ENCODE data around the gene POLR2E. TPM values are rescaled to one million over a fixed set of nuclear protein-coding genes. Genes with fewer than 3 reads are reported as not detected.

POLR2E gene
- total RNA-seq, 1 experiment from 2014 or later, result 261 TPM

- no peaks in the 10 kb centered on the region for H3K9me3 Mint-ChIP-seq
- TF ChIP-seq CTCF (conservative IDR thresholded peaks at IDR 0.05), result no peak; the same call in 2 of the 3 replicates
- WGBS (ENCODE audit: extremely low coverage, insufficient read length, low lambda C conversion rate), result no CpG with 5 or more reads among the region's 45 CpGs
Measured at GRCh38 chr19:1079566-1080111, 15.5 kb downstream of the POLR2E start.

More at GRCh38 chr19:1079566-1080111, 15.5 kb downstream of the POLR2E start:
- Histone ChIP-seq H3K18ac (ENCODE audit: insufficient read length, low read depth, low read length) (no peak overlapping the region), H2BK12ac (ENCODE audit: insufficient read length, low read depth, low read length) (no peak overlapping the region), H4K8ac (replicated peaks; ENCODE audit: insufficient read length, low read depth, low read length) (no peak overlapping the region), H3K4me2 (ENCODE audit: insufficient read depth, insufficient read length, low read length) (no peak overlapping the region), H3K56ac (ENCODE audit: insufficient read length, low read depth, low read length) (no peak overlapping the region), H3K27me3 (ENCODE audit: insufficient read depth, low read length) (no peaks in the 10 kb centered on the region), H2BK120ac (ENCODE audit: low read depth, low read length, poor library complexity, severe bottlenecking) (no peak overlapping the region), H3K4ac (ENCODE audit: low read depth, low read length) (no peak overlapping the region), H3K9me3 (ENCODE audit: control insufficient read depth, low read depth, low read length) (no peaks in the 10 kb centered on the region), H4K5ac (ENCODE audit: insufficient read length, low read depth, low read length) (no peak overlapping the region), H2BK5ac (ENCODE audit: insufficient read length, low read length) (no peak overlapping the region), H3K79me1 (ENCODE audit: insufficient read depth, low read depth, low read length, poor library complexity, severe bottlenecking) (no peaks in the 10 kb centered on the region), H2BK15ac (ENCODE audit: low read depth, low read length) (no peak overlapping the region), H3K9ac (ENCODE audit: extremely low read depth, insufficient read length, low read length) (no peak overlapping the region), H3K27ac (ENCODE audit: insufficient read length, low read depth, low read length) (no peak overlapping the region), H4K20me1 (ENCODE audit: control insufficient read depth, insufficient read depth, insufficient read length) (no peaks in the 10 kb centered on the region), H3K23ac (ENCODE audit: insufficient read length, low read depth, low read length) (no peak overlapping the region), H3K14ac (ENCODE audit: insufficient read depth, low read length) (no peak overlapping the region), H3K4me1 (ENCODE audit: insufficient read depth, low read length) (no peaks in the 10 kb centered on the region), H2AK5ac (ENCODE audit: insufficient read length, low read length) (no peak overlapping the region), H3K79me2 (ENCODE audit: insufficient read depth, low read length) (no peaks in the 10 kb centered on the region), H2BK20ac (ENCODE audit: low read depth, low read length, poor library complexity, severe bottlenecking) (no peak overlapping the region), H2AFZ (ENCODE audit: low read length) (no peak overlapping the region), H4K91ac (ENCODE audit: insufficient read length, low read depth, low read length) (no peak overlapping the region), H3K23me2 (ENCODE audit: insufficient read length, low read depth, low read length, poor library complexity, severe bottlenecking) (no peaks in the 10 kb centered on the region), H3T11ph (ENCODE audit: low read length) (no peak overlapping the region)
- H3K27ac Mint-ChIP-seq, result no peak overlapping the region; a peak in 1 of 7 replicates
- H3K4me1 Mint-ChIP-seq, result peaks cover 3 to 9% of the 10 kb centered on the region in 2 experiments; a peak in 2 of 4 replicates
- H3K4me3 Mint-ChIP-seq, result no peak overlapping the region
- H3K36me3 Mint-ChIP-seq (ENCODE audit: insufficient read depth in 1 of 3, low read depth in 3 of 3), result peaks cover 14 to 46% (median 41%) of the 10 kb centered on the region in 3 experiments
- peak; percentile 59 for DNase-seq
- H3K27me3 Mint-ChIP-seq (ENCODE audit: low read depth), result peaks cover 1% of the 10 kb centered on the region
